Measurements from ENCODE around the gene APLNR.
"Not testable (repeated sequence)": the region's sequence is repeated elsewhere in the genome, so short reads cannot be mapped to it uniquely, and the experiment has no call there.

Gene APLNR

GRCh38 chr11:57237204-57237681, at the start of gene APLNR:
APLNR (minus strand) TSS chr11:57237250; CDS start chr11:57237004, 246 bp downstream.
- no peak for DNase-seq

DNA sequence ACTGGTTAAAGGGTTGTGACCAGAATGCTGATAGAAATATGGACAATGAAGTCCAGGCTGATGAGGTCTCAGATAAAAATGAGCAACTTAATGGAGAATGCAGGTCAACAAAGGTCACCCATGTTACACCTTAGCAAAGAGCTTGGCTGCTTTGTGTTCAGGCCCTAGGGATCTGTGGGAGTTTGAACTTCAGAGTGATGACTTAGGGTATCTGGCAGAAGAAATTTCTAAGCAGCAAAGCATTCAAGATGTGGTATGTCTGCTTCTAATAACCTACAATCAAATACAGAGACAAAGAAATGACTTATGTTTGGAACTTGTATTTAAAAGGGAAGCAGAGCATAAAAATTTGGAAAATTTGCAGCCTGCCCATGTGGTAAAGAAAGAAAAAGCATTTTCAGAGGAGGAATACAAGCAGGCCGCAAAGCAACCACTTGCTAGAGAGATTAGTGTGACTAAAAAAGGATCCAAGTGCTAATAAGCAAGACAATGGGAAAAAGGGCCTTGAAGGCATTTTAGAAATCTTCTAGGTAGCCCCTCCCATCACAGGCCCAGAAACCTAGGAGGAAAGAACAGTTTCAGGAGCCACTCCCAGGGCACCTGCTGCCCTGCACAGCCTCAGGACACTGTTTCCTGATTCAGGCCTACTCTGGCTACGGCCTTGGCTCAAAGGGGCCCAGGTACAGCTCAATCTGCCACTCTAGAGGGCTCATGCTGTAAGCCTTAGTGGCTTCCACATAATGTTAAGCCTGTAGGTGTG, 46.4 kb upstream of the APLNR start:
- DNase-seq, result no peak

DNA sequence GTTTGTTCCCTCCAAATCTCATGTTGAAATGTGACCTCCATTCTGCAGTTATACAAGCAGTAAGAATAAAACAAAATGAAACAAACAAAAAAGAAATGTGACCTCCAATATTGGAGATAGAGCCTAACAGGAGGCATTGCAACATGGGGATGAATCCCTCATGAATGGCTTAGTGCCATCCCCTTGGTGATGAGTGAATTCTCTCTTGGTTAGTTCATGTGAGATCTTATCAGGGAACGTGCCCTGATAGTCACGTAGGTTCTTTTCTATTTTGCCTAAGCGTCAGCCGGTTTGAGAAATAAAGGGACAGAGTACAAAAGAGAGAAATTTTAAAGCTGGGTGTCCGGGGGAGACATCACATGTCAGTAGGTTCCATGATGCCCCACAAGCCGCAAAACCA, 44.5 kb upstream of the APLNR start:
- DNase-seq, result not testable (repeated sequence)

- DNase-seq, result no peak
Measured at GRCh38 chr11:57279116-57279515, 42.1 kb upstream of the APLNR start.

- DNase-seq, result no peak
Measured at GRCh38 chr11:57278721-57279095, 41.7 kb upstream of the APLNR start.

DNA sequence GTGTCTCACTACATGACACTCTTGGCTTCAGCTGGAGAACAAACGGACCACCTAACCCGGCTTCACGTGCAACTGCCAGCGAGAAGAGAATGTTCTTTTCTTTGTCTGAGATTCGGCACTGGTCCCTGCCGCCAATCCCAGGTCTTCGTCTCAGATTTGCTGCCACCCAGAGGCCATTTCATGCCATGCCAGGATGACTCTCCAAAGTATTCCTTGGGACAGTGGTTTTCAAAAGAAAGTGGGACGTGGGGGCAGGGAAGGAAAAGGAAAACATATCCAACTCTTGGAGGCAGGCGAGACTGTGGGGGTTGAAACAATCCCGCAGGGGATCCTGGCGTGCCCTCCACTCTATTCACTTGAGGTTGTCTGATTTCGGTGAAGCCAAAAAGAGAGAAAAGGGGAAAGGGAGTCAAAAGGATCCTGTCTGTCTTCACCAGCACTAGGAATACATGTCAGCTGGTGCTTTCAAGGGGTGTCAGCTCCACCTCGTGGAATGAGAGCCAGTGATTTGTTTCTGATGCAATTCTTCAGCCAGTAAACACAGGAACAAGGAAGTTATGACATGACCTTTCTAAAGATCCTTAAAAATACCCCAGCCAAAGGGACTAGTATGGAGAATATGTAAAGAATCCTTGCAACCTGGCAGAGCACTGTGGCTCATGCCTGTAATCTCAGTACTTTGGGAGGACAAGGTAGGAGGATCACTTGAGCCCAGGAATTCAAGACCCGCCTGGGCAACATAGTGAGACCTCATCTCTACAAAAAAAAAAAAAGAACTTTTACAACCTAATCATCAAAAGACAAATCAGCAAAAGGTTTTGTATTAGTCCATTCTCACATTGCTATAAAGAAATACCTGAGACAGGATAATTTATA, 41.0 kb upstream of the APLNR start:
- no peak for DNase-seq

- DNase-seq, result no peak
Measured at GRCh38 chr11:57276971-57277675, 40.1 kb upstream of the APLNR start.

DNA sequence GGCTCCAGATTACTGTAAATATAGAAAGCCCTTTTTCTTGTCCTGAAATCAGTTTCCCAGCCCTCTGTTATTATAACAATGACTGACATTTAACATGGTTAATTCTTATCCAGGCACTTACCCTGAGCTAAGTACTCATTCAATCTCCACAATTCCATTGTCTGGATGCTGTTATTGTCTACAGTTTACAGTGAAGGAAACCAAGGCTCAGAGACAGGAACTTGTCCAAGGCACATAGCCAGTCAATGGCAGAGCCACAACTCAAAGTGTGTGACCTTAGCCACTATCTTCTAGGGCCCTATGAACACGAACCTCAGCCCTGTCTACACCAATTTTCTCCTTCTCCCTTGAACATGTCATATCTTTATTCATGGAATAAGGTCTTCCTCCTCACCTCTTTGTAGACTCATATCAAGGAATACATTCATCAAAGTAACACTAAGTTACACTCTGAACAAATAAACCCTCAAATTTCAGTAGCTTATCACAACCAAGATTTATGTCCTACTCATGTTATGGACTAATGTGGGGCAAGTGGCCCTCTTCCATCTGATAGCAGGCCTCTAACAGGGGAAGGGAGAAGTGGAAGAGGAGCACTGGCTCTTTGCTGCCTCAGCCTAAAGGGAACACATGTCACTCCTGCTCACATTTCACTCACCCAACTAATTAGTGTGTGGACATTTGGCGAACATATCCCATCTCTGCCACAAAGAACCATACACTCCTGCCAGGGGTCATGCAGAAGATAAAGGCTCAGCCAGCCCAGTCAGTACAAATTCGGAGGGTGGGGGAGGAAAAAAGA, 39.3 kb upstream of the APLNR start:
- no peak for DNase-seq

- no peak for DNase-seq
Measured at GRCh38 chr11:57275582-57275981, 38.5 kb upstream of the APLNR start.

DNA sequence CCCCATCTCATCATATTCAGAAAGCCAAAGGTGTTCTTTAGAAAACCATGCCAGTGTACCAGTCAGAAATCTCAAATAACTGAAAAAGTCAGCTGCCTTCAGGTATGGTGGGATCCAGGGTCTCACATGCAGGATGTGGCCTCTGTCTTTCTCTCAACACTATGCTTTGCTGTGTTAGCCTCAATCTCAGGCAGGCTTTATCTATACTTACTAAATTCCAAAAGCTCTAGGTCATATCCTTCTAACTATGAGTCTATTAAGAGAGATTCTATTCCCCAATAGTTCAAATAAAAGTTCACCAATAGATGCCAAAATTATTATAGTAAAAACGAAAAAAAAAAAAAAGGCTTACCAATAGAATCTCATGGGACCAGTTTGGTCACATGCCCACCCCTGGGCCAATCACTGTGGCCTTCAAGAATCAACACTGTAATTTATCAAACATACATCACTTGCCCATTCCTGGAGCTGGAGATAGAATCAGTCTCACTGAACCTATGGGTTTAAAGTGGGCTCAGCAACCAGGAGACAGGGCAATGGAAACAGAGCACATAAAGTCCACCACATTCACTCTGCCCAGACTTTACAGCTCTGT, 38.0 kb upstream of the APLNR start:
- no peak for DNase-seq

- no peak for DNase-seq
Measured at GRCh38 chr11:57273448-57274058, 36.5 kb upstream of the APLNR start.

DNA sequence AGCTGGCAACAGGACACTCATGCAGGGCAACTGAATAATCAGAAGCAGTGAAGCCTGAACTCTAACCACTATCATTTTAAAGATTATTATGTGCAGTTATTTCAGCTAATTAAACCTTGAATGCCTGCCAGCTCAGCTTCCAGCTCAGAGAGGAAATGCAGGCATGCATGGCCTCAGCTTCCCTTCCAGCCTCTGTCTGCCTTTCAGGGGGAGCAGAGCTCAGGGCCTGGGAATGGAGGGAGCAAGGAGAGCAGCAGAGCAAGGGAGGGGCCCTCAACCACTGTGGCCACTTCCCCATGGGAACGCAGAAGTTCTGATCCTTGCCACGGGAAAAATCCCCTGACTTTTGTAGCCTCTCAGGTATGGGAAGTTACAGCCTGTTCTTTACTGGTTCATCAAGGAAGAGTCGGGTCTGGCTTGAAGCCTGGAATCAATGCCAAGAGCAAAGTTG, 32.5 kb upstream of the APLNR start:
- DNase-seq, result no peak

GRCh38 chr11:57266157-57266556, 29.1 kb upstream of the APLNR start:
- no peak for DNase-seq

- no peak for DNase-seq
Measured at GRCh38 chr11:57263351-57263750, 26.3 kb upstream of the APLNR start.

GRCh38 chr11:57262157-57262556, 25.1 kb upstream of the APLNR start:
- DNase-seq, result no peak

GRCh38 chr11:57260937-57261783, 24.1 kb upstream of the APLNR start:
- no peak for DNase-seq

DNA sequence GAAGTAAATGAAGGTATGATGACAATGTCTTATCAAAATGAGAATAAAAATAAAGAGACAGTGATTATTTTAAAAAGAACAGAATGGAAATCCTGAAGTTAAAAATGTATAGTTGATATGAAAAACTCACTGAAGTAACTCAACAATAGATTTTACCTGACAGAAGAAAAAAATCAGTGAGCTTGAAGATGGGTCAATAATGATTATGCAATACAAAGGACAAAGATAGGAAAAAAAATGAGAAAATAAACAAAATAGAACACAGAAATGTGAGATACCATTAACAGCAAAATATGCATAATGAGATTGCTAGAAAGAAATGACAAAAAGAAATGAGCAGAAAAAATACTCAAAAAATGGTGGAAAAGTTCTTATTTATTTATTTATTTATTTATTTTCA, 19.1 kb upstream of the APLNR start:
- no peak for DNase-seq

DNA sequence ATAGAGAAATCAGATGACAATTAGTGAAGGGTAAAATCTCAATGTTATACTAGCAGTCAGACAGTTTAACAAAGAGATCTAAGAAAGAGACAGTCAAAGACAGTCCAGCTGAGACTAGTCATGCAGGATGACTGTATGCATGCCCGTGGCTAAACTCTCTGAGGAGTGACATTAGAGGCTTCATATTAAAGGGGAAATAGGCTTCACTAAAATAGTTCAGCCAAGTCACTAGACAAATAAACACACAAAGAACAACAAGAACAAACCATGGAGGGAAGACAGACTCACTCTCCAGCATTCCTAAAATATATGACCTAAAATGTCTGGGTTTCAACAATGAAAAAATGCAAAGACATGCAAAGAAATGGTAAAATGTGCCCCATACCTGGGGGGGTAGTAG, 18.6 kb upstream of the APLNR start:
- no peak for DNase-seq

- DNase-seq, result no peak
Measured at GRCh38 chr11:57254631-57255030, 17.6 kb upstream of the APLNR start.

DNA sequence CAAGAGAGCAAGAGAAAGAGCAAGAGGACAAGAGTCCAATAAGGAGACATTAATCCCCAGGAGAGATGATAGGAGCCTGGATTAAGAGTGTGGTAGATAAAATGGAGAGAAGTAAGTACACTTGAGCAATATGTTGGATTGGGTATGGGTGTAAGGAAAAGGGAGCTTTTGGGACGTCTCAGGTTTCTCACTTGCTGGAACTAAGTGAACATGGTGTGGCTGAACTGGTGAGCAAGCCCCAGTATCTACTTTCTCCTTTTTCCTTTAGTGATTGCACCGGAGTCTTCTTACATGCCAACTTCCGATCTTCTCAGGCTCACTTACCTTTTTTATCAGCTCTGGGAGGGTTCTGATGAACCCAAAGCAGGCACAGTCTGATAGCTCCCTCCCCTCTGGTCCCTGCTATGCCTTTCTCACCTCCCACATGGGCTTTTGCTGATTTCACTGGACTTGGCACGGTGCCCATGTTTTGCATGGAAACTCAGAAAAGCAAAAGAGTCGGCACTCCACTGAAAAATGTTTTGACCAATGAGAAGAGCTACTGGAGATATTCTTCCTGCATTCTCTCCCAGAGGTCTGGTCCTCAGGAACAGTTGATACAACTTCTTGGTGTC, 14.5 kb upstream of the APLNR start:
- DNase-seq, result no peak

Data from NCI-H187 treated with DMSO at 0.1 percent for 48 hours (cell line).